Esophagus (tissue), 2 donors: ENCODE data around the gene CTRB2. TPM values are rescaled to one million over a fixed set of nuclear protein-coding genes. Genes with fewer than 3 reads are reported as not detected.

ENCODE experiments used
- polyA plus RNA-seq, 2 donors: library from polyadenylated mRNA; stranded (reverse); fragments of 200-250 nt; gene quantifications; one replicate each; pipeline ENCODE4 v1.2.3, GENCODE V29; 2013
- donor health status: healthy with polysubstance abuse.
- donor health status: Bipolar disorder and iron deficiency.

CTRB2 gene
- polyA plus RNA-seq, 2 donors = 0.35 to 1.7 TPM

Other genes starting within 250 kb of the CTRB2 start
- gene WDR59, start 222.0 kb downstream of the CTRB2 start, polyA plus RNA-seq = 10 to 100 TPM; 16.1 to 27.6 TPM
- 10 to 100 TPM; 36.2 to 39.5 TPM for gene ZNRF1, start 208.1 kb downstream of the CTRB2 start, polyA plus RNA-seq
- 10 to 100 TPM; 11.8 to 12.6 TPM for gene LDHD, start 90.4 kb downstream of the CTRB2 start, polyA plus RNA-seq
- gene ZFP1, start 58.6 kb downstream of the CTRB2 start, polyA plus RNA-seq = 1 to 10 TPM; 2.5 TPM
- 1 to 10 TPM in 1 of 2 donors, under 1 TPM in 1; 0.34 to 2.0 TPM for gene CTRB1, start 11.8 kb upstream of the CTRB2 start, polyA plus RNA-seq
- gene BCAR1, start 44.5 kb upstream of the CTRB2 start, polyA plus RNA-seq = 10 to 100 TPM; 20.2 to 25.7 TPM
- gene CFDP1, start 226.3 kb upstream of the CTRB2 start, polyA plus RNA-seq = 10 to 100 TPM; 34.9 to 37.1 TPM